GM23338 (cell line): Measurements from ENCODE around the gene NAA20. TPM values are rescaled to one million over a fixed set of nuclear protein-coding genes. Genes with fewer than 3 reads are reported as not detected.

ENCODE experiments used
- ATAC-seq: fragments of 200-7000 bp; cut with Tn5 transposase; 3 replicates; pipeline ENCODE4 v1.9.1; 2020
- DNase-seq: peaks from one replicate; pipeline ENCODE4 v3.0.0-alpha.2; 2015; ENCODE audit warnings: low spot score
- H2AFZ ChIP-seq: fragments of 200-600 bp; sonication (generic); 2 replicates; pipeline ENCODE4 v1.8.0; 2016; ENCODE audit warnings: antibody characterized with exemption, mild to moderate bottlenecking, moderate library complexity
- H3F3A ChIP-seq: fragments of 200-600 bp; sonication (generic); replicated peaks from 2 replicates; pipeline ENCODE4 v1.8.0; 2017; ENCODE audit warnings: antibody characterized with exemption, mixed run types, low read depth
- H3K27ac ChIP-seq: fragments of 200-600 bp; sonication (generic); 2 replicates; pipeline ENCODE4 v1.6.1; 2016; ENCODE audit warnings: low read depth
- H3K27me3 ChIP-seq: fragments of 200-600 bp; sonication (generic); 2 replicates; pipeline ENCODE4 v1.8.0; 2016; ENCODE audit warnings: mild to moderate bottlenecking, mixed run types, moderate library complexity; ENCODE audit not compliant: insufficient read depth
- H3K36me3 ChIP-seq: fragments of 200-600 bp; sonication (generic); 2 replicates; pipeline ENCODE4 v1.8.0; 2016; ENCODE audit warnings: mild to moderate bottlenecking; ENCODE audit not compliant: insufficient read depth
- H3K4me1 ChIP-seq: fragments of 200-600 bp; sonication (generic); 2 replicates; pipeline ENCODE4 v1.8.0; 2016; ENCODE audit warnings: mild to moderate bottlenecking, moderate library complexity; ENCODE audit not compliant: insufficient read depth
- H3K4me2 ChIP-seq: fragments of 200-600 bp; sonication (generic); 2 replicates; pipeline ENCODE4 v1.7.1; 2017; ENCODE audit warnings: mixed run types
- H3K4me3 ChIP-seq: fragments of 200-600 bp; sonication (generic); 2 replicates; pipeline ENCODE4 v1.6.1; 2016; ENCODE audit warnings: mixed run types
- H3K79me2 ChIP-seq: fragments of 200-600 bp; sonication (generic); replicated peaks from 2 replicates; pipeline ENCODE4 v1.8.0; 2017; ENCODE audit warnings: mild to moderate bottlenecking; ENCODE audit not compliant: insufficient read depth
- H3K9me2 ChIP-seq: fragments of 200-600 bp; sonication (generic); 2 replicates; pipeline ENCODE4 v1.8.0; 2017; ENCODE audit not compliant: insufficient read depth
- H4K20me1 ChIP-seq: fragments of 200-600 bp; sonication (generic); replicated peaks from 2 replicates; pipeline ENCODE4 v1.8.0; 2017; ENCODE audit warnings: mild to moderate bottlenecking; ENCODE audit not compliant: insufficient read depth
- H3K27ac Mint-ChIP-seq: 2 replicates; pipeline ENCODE4 v1.8.0; 2020; ENCODE audit warnings: inconsistent platforms, mild to moderate bottlenecking, moderate library complexity, mixed read lengths
- H3K27me3 Mint-ChIP-seq: 3 replicates; pipeline ENCODE4 v1.8.0; 2022; ENCODE audit warnings: low read depth, mild to moderate bottlenecking, moderate library complexity, mixed read lengths, inconsistent platforms; ENCODE audit not compliant: insufficient read depth, poor library complexity
- H3K36me3 Mint-ChIP-seq: 3 replicates; pipeline ENCODE4 v1.8.0; 2021; ENCODE audit warnings: low read depth, mild to moderate bottlenecking, inconsistent platforms, moderate library complexity, mixed read lengths
- H3K4me1 Mint-ChIP-seq: 3 replicates; pipeline ENCODE4 v1.8.0; 2020; ENCODE audit warnings: mild to moderate bottlenecking, inconsistent platforms, mixed read lengths
- H3K4me3 Mint-ChIP-seq: 3 replicates; pipeline ENCODE4 v1.8.0; 2021; ENCODE audit warnings: moderate library complexity, mild to moderate bottlenecking, inconsistent platforms, mixed read lengths
- H3K9me3 Mint-ChIP-seq: 3 replicates; pipeline ENCODE4 v1.8.0; 2020; ENCODE audit warnings: moderate library complexity, mild to moderate bottlenecking, inconsistent platforms, mixed read lengths
- CREB1 ChIP-seq: fragments of 250-450 bp; sonication (Bioruptor Pico); IDR thresholded peaks from 2 replicates; pipeline ENCODE4 v1.5.0; 2020; ENCODE audit warnings: low read depth, mild to moderate bottlenecking, moderate library complexity
- ETS1 ChIP-seq: IDR thresholded peaks from 2 replicates; pipeline ENCODE4 v1.6.1; 2016; ENCODE audit warnings: antibody characterized with exemption
- EZH2 ChIP-seq: fragments of 200-600 bp; sonication (generic); IDR thresholded peaks from one replicate; pipeline ENCODE4 v1.8.0; 2017; ENCODE audit warnings: antibody characterized with exemption, mild to moderate bottlenecking, low read depth; ENCODE audit not compliant: unreplicated experiment
- EZH2phosphoT487 ChIP-seq: fragments of 200-600 bp; sonication (generic); IDR thresholded peaks from one replicate; pipeline ENCODE4 v1.8.1; 2018; ENCODE audit warnings: antibody characterized with exemption; ENCODE audit not compliant: unreplicated experiment
- JUNB ChIP-seq: IDR thresholded peaks from one replicate; pipeline ENCODE4 v1.6.1; 2016; ENCODE audit warnings: antibody characterized with exemption; ENCODE audit not compliant: unreplicated experiment
- NANOG ChIP-seq: IDR thresholded peaks from 2 replicates; pipeline ENCODE4 v1.6.1; 2016; ENCODE audit warnings: antibody characterized with exemption, borderline replicate concordance
- POLR2AphosphoS5 ChIP-seq: IDR thresholded peaks from 2 replicates; pipeline ENCODE4 v1.6.1; 2016; ENCODE audit warnings: antibody characterized with exemption, low read depth
- STAT1 ChIP-seq: IDR thresholded peaks from one replicate; pipeline ENCODE4 v1.6.1; 2016; ENCODE audit warnings: antibody characterized with exemption; ENCODE audit not compliant: unreplicated experiment
- ZNF114 ChIP-seq: fragments of 250-450 bp; sonication (Bioruptor Pico); IDR thresholded peaks from 2 replicates; pipeline ENCODE4 v1.5.0; 2020; ENCODE audit warnings: mild to moderate bottlenecking, moderate library complexity
- ZNF331 ChIP-seq: fragments of 250-450 bp; sonication (Bioruptor Pico); IDR thresholded peaks from 2 replicates; pipeline ENCODE4 v1.5.0; 2020; ENCODE audit warnings: low read depth, mild to moderate bottlenecking, moderate library complexity
- polyA plus RNA-seq: library from polyadenylated mRNA; unstranded; fragments of >200 nt; fragmentation: Nextera tagmentation; extraction: Ambion mirVana; gene quantifications from 2 replicates; pipeline ENCODE4 v1.2.1, GENCODE V29; 2016
- total RNA-seq: library from RNA; depleted of rRNA; stranded (reverse); fragments of >200 nt; shearing (Covaris generic); gene quantifications from 2 replicates; pipeline ENCODE4 v1.2.3, GENCODE V29; 2014
- TF ChIP-seq, protein P1 (sequence below): fragments of 250-450 bp; sonication (Bioruptor Pico); IDR thresholded peaks from 2 replicates; pipeline ENCODE4 v1.5.0; 2020; ENCODE audit warnings: mild to moderate bottlenecking, moderate library complexity
- TF ChIP-seq, protein P2 (sequence below), 2 experiments: fragments of 200-600 bp in 1 of 2; sonication (generic) in 1 of 2; conservative IDR thresholded peaks; 2 replicates each; pipeline versions ENCODE4 v1.5.1 to v1.6.1; 2016 to 2017; ENCODE audit warnings: antibody characterized with exemption in 2 of 2, low read depth in 2 of 2, mild to moderate bottlenecking in 2 of 2, moderate library complexity in 1 of 2
- TF ChIP-seq, protein P3 (sequence below): IDR thresholded peaks from one replicate; pipeline ENCODE4 v1.6.1; 2018; ENCODE audit warnings: antibody characterized with exemption; ENCODE audit not compliant: unreplicated experiment

The NAA20 gene
- total and polyA plus RNA-seq, 2 experiments from 2014 or later, result 28.7 to 117 TPM

GRCh38 chr20:19998990-19999705, 18.0 kb upstream of the NAA20 start:
- DNase-seq (no peak), ATAC-seq (no peak)
- no peak overlapping the region for H2AFZ ChIP-seq
- Mint-ChIP-seq H3K9me3 (no peaks in the 10 kb centered on the region), H3K36me3 (no peaks in the 10 kb centered on the region), H3K4me1 (peaks cover 9% of the 10 kb centered on the region; the same call in 1 of the 3 replicates), H3K27ac (no peak overlapping the region), H3K27me3 (peaks cover 8% of the 10 kb centered on the region), H3K4me3 (no peak overlapping the region)
- no peaks in the 10 kb centered on the region for H3K79me2 ChIP-seq
- H3K4me3 ChIP-seq, result no peak overlapping the region
- no peaks in the 10 kb centered on the region for H3K36me3 ChIP-seq
- no peaks in the 10 kb centered on the region for H3K27me3 ChIP-seq
- H3K9me2 ChIP-seq, result no peaks in the 10 kb centered on the region
- H4K20me1 ChIP-seq, result no peaks in the 10 kb centered on the region
- H3F3A ChIP-seq, result no peaks in the 10 kb centered on the region
- H3K4me2 ChIP-seq, result no peak overlapping the region
- H3K27ac ChIP-seq, result no peak overlapping the region
- TF ChIP-seq EZH2phosphoT487 (no peak), ZNF114 (no peak), CREB1 (CRISPR knock-in tag) (no peak), ZNF331 (no peak), POLR2AphosphoS5 (no peak), NANOG (no peak), EZH2 (no peak), JUNB (no peak), ETS1 (no peak), STAT1 (no peak)
- TF ChIP-seq, protein P1, sequence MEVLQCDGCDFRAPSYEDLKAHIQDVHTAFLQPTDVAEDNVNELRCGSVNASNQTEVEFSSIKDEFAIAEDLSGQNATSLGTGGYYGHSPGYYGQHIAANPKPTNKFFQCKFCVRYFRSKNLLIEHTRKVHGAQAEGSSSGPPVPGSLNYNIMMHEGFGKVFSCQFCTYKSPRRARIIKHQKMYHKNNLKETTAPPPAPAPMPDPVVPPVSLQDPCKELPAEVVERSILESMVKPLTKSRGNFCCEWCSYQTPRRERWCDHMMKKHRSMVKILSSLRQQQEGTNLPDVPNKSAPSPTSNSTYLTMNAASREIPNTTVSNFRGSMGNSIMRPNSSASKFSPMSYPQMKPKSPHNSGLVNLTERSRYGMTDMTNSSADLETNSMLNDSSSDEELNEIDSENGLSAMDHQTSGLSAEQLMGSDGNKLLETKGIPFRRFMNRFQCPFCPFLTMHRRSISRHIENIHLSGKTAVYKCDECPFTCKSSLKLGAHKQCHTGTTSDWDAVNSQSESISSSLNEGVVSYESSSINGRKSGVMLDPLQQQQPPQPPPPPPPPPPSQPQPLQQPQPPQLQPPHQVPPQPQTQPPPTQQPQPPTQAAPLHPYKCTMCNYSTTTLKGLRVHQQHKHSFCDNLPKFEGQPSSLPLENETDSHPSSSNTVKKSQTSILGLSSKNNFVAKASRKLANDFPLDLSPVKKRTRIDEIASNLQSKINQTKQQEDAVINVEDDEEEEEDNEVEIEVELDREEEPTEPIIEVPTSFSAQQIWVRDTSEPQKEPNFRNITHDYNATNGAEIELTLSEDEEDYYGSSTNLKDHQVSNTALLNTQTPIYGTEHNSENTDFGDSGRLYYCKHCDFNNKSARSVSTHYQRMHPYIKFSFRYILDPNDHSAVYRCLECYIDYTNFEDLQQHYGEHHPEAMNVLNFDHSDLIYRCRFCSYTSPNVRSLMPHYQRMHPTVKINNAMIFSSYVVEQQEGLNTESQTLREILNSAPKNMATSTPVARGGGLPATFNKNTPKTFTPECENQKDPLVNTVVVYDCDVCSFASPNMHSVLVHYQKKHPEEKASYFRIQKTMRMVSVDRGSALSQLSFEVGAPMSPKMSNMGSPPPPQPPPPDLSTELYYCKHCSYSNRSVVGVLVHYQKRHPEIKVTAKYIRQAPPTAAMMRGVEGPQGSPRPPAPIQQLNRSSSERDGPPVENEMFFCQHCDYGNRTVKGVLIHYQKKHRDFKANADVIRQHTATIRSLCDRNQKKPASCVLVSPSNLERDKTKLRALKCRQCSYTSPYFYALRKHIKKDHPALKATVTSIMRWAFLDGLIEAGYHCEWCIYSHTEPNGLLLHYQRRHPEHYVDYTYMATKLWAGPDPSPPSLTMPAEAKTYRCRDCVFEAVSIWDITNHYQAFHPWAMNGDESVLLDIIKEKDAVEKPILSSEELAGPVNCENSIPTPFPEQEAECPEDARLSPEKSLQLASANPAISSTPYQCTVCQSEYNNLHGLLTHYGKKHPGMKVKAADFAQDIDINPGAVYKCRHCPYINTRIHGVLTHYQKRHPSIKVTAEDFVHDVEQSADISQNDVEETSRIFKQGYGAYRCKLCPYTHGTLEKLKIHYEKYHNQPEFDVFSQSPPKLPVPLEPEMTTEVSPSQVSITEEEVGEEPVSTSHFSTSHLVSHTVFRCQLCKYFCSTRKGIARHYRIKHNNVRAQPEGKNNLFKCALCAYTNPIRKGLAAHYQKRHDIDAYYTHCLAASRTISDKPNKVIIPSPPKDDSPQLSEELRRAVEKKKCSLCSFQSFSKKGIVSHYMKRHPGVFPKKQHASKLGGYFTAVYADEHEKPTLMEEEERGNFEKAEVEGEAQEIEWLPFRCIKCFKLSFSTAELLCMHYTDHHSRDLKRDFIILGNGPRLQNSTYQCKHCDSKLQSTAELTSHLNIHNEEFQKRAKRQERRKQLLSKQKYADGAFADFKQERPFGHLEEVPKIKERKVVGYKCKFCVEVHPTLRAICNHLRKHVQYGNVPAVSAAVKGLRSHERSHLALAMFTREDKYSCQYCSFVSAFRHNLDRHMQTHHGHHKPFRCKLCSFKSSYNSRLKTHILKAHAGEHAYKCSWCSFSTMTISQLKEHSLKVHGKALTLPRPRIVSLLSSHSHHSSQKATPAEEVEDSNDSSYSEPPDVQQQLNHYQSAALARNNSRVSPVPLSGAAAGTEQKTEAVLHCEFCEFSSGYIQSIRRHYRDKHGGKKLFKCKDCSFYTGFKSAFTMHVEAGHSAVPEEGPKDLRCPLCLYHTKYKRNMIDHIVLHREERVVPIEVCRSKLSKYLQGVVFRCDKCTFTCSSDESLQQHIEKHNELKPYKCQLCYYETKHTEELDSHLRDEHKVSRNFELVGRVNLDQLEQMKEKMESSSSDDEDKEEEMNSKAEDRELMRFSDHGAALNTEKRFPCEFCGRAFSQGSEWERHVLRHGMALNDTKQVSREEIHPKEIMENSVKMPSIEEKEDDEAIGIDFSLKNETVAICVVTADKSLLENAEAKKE (CRISPR knock-in tag), result no peak
- TF ChIP-seq, protein P2, sequence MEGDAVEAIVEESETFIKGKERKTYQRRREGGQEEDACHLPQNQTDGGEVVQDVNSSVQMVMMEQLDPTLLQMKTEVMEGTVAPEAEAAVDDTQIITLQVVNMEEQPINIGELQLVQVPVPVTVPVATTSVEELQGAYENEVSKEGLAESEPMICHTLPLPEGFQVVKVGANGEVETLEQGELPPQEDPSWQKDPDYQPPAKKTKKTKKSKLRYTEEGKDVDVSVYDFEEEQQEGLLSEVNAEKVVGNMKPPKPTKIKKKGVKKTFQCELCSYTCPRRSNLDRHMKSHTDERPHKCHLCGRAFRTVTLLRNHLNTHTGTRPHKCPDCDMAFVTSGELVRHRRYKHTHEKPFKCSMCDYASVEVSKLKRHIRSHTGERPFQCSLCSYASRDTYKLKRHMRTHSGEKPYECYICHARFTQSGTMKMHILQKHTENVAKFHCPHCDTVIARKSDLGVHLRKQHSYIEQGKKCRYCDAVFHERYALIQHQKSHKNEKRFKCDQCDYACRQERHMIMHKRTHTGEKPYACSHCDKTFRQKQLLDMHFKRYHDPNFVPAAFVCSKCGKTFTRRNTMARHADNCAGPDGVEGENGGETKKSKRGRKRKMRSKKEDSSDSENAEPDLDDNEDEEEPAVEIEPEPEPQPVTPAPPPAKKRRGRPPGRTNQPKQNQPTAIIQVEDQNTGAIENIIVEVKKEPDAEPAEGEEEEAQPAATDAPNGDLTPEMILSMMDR (conservative IDR thresholded peaks at IDR 0.05; ENCODE audit: low read depth in 2 of 2), result no peak
- TF ChIP-seq, protein P3, sequence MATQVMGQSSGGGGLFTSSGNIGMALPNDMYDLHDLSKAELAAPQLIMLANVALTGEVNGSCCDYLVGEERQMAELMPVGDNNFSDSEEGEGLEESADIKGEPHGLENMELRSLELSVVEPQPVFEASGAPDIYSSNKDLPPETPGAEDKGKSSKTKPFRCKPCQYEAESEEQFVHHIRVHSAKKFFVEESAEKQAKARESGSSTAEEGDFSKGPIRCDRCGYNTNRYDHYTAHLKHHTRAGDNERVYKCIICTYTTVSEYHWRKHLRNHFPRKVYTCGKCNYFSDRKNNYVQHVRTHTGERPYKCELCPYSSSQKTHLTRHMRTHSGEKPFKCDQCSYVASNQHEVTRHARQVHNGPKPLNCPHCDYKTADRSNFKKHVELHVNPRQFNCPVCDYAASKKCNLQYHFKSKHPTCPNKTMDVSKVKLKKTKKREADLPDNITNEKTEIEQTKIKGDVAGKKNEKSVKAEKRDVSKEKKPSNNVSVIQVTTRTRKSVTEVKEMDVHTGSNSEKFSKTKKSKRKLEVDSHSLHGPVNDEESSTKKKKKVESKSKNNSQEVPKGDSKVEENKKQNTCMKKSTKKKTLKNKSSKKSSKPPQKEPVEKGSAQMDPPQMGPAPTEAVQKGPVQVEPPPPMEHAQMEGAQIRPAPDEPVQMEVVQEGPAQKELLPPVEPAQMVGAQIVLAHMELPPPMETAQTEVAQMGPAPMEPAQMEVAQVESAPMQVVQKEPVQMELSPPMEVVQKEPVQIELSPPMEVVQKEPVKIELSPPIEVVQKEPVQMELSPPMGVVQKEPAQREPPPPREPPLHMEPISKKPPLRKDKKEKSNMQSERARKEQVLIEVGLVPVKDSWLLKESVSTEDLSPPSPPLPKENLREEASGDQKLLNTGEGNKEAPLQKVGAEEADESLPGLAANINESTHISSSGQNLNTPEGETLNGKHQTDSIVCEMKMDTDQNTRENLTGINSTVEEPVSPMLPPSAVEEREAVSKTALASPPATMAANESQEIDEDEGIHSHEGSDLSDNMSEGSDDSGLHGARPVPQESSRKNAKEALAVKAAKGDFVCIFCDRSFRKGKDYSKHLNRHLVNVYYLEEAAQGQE, result no peak
- H3K4me1 ChIP-seq, result 0 out of 2 replicates have a peak, but pooled peaks cover under 1% of the 10 kb centered on the region
